Testis (tissue), 2 donors: ENCODE results near the gene LARGE1.
"Not testable (repeated sequence)": the region's sequence is repeated elsewhere in the genome, so short reads cannot be mapped to it uniquely, and the experiment has no call there.

Experiments
- CTCF ChIP-seq, 3 experiments: fragments of 450-650 bp in 2 of 3; fragments of 200-600 bp in 1 of 3; sonication (generic) in 1 of 3; IDR thresholded peaks; one replicate each; pipeline ENCODE4 v1.5.1; 2016 to 2019; ENCODE audit warnings: antibody characterized with exemption in 3 of 3, mild to moderate bottlenecking in 2 of 3, moderate library complexity in 1 of 3
- POLR2A ChIP-seq: fragments of 450-650 bp; IDR thresholded peaks from one replicate; pipeline ENCODE4 v1.6.1; 2017; ENCODE audit warnings: antibody characterized with exemption, mild to moderate bottlenecking, moderate library complexity

- not testable (repeated sequence) for TF ChIP-seq CTCF (IDR thresholded peaks at IDR 0.05); POLR2A
Observed at GRCh38 chr22:33461245-33461644, 459.0 kb downstream of the LARGE1 start.
